ENCODE measurements around the gene PLSCR3. TPM values are rescaled to one million over a fixed set of nuclear protein-coding genes. Genes with fewer than 3 reads are reported as not detected.

The PLSCR3 gene
- total RNA-seq, 1 experiment from 2014 or later: 31.5 TPM

GRCh38 chr17:7414837-7415236, 20.5 kb upstream of the PLSCR3 start:
- Mint-ChIP-seq H3K4me3 (no peak overlapping the region), H3K27ac (no peak overlapping the region), H3K36me3 (ENCODE audit: insufficient read depth in 1 of 3, low read depth in 3 of 3) (peaks cover 14 to 55% (median 45%) of the 10 kb centered on the region in 3 experiments), H3K27me3 (ENCODE audit: low read depth) (no peaks in the 10 kb centered on the region), H3K9me3 (peaks cover 0 to 2% of the 10 kb centered on the region in 2 experiments; a peak in 1 of 5 replicates), H3K4me1 (peaks cover 9 to 32% of the 10 kb centered on the region in 2 experiments)
- no peak overlapping the region for H2BK20ac ChIP-seq (ENCODE audit: low read depth, low read length, poor library complexity, severe bottlenecking)
- H3K23me2 ChIP-seq (ENCODE audit: insufficient read length, low read depth, low read length, poor library complexity, severe bottlenecking): no peaks in the 10 kb centered on the region
- no peak overlapping the region for H3K27ac ChIP-seq (ENCODE audit: insufficient read length, low read depth, low read length)
- H2BK12ac ChIP-seq (ENCODE audit: insufficient read length, low read depth, low read length): no peak overlapping the region
- no peak overlapping the region for H3K18ac ChIP-seq (ENCODE audit: insufficient read length, low read depth, low read length)
- no peak overlapping the region for H3K4ac ChIP-seq (ENCODE audit: low read depth, low read length)
- no peak overlapping the region for H2BK120ac ChIP-seq (ENCODE audit: low read depth, low read length, poor library complexity, severe bottlenecking)
- no CpG with 5 or more reads among the region's 14 CpGs for WGBS (ENCODE audit: extremely low coverage, insufficient read length, low lambda C conversion rate)
- H3K56ac ChIP-seq (ENCODE audit: insufficient read length, low read depth, low read length): no peak overlapping the region
- no peak overlapping the region for H2BK15ac ChIP-seq (ENCODE audit: low read depth, low read length)
- TF ChIP-seq CTCF (conservative IDR thresholded peaks at IDR 0.05): no peak
- no peak for DNase-seq
- H3T11ph ChIP-seq (ENCODE audit: low read length): no peak overlapping the region
- no peaks in the 10 kb centered on the region for H3K9me3 ChIP-seq (ENCODE audit: control insufficient read depth, low read depth, low read length)
- H4K8ac ChIP-seq (replicated peaks; ENCODE audit: insufficient read length, low read depth, low read length): no peak overlapping the region
- no peaks in the 10 kb centered on the region for H3K27me3 ChIP-seq (ENCODE audit: insufficient read depth, low read length)
- H3K23ac ChIP-seq (ENCODE audit: insufficient read length, low read depth, low read length): no peak overlapping the region
- no peak overlapping the region for H4K91ac ChIP-seq (ENCODE audit: insufficient read length, low read depth, low read length)
- H3K4me1 ChIP-seq (ENCODE audit: insufficient read depth, low read length): no peaks in the 10 kb centered on the region
- no peak overlapping the region for H2BK5ac ChIP-seq (ENCODE audit: insufficient read length, low read length)
- H3K14ac ChIP-seq (ENCODE audit: insufficient read depth, low read length): no peak overlapping the region
- no peaks in the 10 kb centered on the region for H4K20me1 ChIP-seq (ENCODE audit: control insufficient read depth, insufficient read depth, insufficient read length)
- H4K5ac ChIP-seq (ENCODE audit: insufficient read length, low read depth, low read length): no peak overlapping the region
- no peak overlapping the region for H3K4me2 ChIP-seq (ENCODE audit: insufficient read depth, insufficient read length, low read length)
- no peak overlapping the region for H3K9ac ChIP-seq (ENCODE audit: extremely low read depth, insufficient read length, low read length)
- H2AK5ac ChIP-seq (ENCODE audit: insufficient read length, low read length): no peak overlapping the region
- H3K79me1 ChIP-seq (ENCODE audit: insufficient read depth, low read depth, low read length, poor library complexity, severe bottlenecking): no peaks in the 10 kb centered on the region
- H3K79me2 ChIP-seq (ENCODE audit: insufficient read depth, low read length): no peaks in the 10 kb centered on the region
- H2AFZ ChIP-seq (ENCODE audit: low read length): no peak overlapping the region

Data from H9 (cell line).